GM19467 (cell line): ENCODE results near the gene ENTHD1.

Experiments
- ATAC-seq: cut with Tn5 transposase; IDR thresholded peaks from one replicate; pipeline ENCODE4 v1.9.1; 2021; ENCODE audit warnings: mild to moderate bottlenecking, moderate library complexity; ENCODE audit not compliant: unreplicated experiment

The ENTHD1 gene

DNA sequence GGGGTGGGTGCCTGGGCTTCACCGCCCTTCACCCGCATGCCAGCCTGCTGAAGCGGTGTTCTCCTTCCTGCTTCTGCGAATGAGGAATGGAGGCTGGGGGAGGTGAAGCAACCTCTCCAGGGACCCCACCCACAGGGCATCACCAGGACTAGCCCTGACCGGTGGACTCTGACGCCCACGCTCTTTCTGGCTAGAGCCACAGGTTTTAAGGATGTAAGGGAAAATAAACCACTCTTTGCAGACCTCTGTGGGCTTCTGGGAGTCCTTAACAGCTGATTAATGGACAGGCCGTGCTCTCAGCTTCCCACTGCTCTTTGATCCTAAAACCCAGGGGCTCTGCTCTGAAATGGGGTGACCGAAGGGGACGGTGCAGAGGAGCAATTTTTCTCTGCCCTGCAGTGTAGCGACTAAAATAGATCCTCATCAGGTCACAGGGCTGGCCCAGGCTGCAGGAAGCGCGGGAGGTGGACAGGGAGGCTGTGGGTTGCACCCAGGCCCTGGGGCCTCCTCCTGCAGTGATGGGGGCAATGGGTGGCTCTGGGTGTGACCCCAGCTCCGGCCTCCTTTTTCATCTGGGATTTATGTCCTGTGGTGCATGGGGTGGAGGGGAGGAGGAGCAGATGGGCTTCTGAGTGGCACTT is 195.7 kb downstream of the ENTHD1 start:
- no peak for ATAC-seq

DNA sequence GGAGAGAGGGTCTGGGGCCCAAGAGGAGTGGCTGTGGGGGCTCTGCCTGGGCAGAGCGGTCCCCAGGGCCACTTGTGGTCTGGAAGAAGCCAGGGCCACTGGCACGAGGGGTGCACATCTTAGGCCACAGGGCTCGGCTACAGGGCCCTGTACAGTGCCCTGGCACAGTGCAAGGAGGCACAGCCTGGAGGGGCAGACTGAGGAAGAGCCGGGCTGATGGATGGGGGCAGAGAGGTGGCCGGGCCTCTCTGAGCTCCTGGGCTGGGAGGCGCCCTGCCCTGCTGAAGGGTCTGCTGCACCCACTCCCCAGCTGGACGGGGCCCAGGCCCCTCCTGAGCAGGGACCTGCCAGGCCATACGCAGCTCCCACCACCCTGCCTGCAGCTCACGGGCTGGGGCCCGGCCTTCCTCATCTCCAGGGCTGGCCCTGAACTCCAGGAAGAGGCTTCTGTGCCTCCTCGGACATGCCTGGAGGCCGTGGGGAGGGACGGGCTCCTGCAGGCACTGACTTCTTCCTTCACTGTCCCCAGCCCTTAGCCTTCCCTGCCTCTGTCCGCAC is 199.5 kb downstream of the ENTHD1 start:
- ATAC-seq, result no peak
